Measurements from ENCODE around the gene MLXIPL. TPM values are rescaled to one million over a fixed set of nuclear protein-coding genes. Genes with fewer than 3 reads are reported as not detected.
A peak's percentile ranks its signal among the peaks of the same experiment; 100 is the strongest.
"Not testable (repeated sequence)": the region's sequence is repeated elsewhere in the genome, so short reads cannot be mapped to it uniquely, and the experiment has no call there.

Gene MLXIPL
- total RNA-seq, 4 donors from 2014 or later = 0.53 to 13.5 (median 2.9) TPM

DNA sequence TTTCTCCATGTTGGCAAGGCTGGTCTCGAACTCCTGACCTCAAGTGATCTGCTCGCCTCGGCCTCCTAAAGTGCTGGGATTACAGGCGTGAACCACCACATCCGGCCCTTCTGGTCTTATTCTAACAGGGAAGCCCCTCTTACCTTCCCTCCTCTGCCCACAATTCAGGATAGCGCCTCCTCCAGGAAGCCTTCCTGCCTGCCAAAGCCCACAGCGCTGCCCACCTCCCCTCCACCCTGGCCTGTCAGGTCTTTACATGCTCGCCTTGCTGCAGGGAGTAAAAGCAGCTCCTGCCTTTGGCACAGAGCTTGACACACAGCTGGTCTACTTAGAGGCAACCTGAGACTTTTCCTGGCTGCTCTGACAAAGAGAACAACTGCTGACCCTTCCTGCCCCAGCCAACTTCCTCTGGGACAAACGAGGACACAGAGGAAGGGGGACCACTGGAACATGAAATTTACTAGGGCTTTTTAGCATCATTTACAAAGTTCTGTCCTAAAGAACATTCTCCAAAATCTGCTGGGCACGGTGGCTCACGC lies 13.2 kb downstream of the MLXIPL start:
- Histone ChIP-seq H3K27ac (no peak overlapping the region), H3K27me3 (peaks cover 0 to 79% (median 2%) of the 10 kb centered on the region in 4 donors), H3K36me3 (no peaks in the 10 kb centered on the region), H3K4me3 (no peak overlapping the region), H3K9me3 (no peaks in the 10 kb centered on the region), H3K4me1 (peaks cover 0 to 27% (median 4%) of the 10 kb centered on the region in 3 donors)
- WGBS, 2 donors = 75 to 82% methylated on average over 9 of the region's 11 CpGs
- no peak for DNase-seq
- intact Hi-C loops (cut with DNase I) = no loop called here
- no peak for TF ChIP-seq POLR2A (IDR thresholded peaks at IDR 0.05)
- TF ChIP-seq, protein P1, sequence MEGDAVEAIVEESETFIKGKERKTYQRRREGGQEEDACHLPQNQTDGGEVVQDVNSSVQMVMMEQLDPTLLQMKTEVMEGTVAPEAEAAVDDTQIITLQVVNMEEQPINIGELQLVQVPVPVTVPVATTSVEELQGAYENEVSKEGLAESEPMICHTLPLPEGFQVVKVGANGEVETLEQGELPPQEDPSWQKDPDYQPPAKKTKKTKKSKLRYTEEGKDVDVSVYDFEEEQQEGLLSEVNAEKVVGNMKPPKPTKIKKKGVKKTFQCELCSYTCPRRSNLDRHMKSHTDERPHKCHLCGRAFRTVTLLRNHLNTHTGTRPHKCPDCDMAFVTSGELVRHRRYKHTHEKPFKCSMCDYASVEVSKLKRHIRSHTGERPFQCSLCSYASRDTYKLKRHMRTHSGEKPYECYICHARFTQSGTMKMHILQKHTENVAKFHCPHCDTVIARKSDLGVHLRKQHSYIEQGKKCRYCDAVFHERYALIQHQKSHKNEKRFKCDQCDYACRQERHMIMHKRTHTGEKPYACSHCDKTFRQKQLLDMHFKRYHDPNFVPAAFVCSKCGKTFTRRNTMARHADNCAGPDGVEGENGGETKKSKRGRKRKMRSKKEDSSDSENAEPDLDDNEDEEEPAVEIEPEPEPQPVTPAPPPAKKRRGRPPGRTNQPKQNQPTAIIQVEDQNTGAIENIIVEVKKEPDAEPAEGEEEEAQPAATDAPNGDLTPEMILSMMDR (IDR thresholded peaks at IDR 0.05) = no peak

DNA sequence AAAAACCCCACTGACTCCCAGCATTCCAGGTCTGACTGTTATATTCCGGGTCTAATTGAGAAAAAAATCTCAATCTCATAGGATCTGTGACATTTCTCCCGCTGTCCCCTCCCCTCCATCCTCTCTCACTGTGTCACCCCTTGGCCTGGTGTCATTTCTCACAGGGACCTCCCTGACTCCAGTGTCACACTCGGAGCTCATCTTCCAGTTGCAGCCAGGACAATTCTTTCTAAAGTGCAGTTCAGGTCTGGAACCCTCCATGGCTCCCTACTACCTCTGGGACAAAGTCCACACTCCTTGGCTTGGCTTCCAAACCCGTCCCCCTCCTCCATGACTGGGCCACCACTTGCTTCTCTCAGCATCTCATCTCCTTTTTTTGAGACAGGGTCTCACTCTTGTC lies 14.2 kb downstream of the MLXIPL start:
- Histone ChIP-seq H3K36me3 (no peaks in the 10 kb centered on the region), H3K4me1 (peaks cover 0 to 27% (median 4%) of the 10 kb centered on the region in 3 donors), H3K27me3 (peaks cover 0 to 80% (median 2%) of the 10 kb centered on the region in 4 donors), H3K4me3 (no peak overlapping the region), H3K27ac (no peak overlapping the region), H3K9me3 (no peaks in the 10 kb centered on the region)
- intact Hi-C loops (cut with DNase I) = no loop called here
- TF ChIP-seq, protein P1 (IDR thresholded peaks at IDR 0.05) = no peak
- no peak for TF ChIP-seq POLR2A (IDR thresholded peaks at IDR 0.05)
- no peak for DNase-seq
- 64 to 79% methylated on average over 4 of the region's 4 CpGs for WGBS, 2 donors

DNA sequence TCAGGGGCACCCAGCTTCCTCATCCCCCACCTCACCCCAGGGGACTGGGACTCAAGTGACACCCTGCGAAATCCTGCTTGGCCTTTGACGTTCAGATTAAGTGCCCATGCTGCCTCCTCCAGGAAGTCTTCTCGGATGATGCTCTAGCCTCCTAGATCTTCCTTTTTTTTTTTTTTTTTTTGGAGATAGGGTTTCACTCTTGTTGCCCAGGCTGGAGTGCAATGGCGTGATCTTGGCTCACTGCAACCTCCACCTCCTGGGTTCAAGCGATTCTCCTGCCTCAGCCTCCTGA lies 16.7 kb downstream of the MLXIPL start:
- intact Hi-C loops (cut with DNase I) = loop anchor here (5.0 kb wide), 2 partner anchors 60 to 120 kb away; partner anchors contain the start of gene VPS37D
- WGBS, 2 donors = 34 to 55% methylated on average over 4 to 5 of the region's 5 CpGs
- H3K4me3 ChIP-seq, H3K36me3 ChIP-seq, H3K9me3 ChIP-seq, DNase-seq, H3K27ac ChIP-seq, H3K4me1 ChIP-seq: not testable (repeated sequence)
- H3K27me3 ChIP-seq = peaks cover 0 to 67% (median 0%) of the 10 kb centered on the region in 4 donors

DNA sequence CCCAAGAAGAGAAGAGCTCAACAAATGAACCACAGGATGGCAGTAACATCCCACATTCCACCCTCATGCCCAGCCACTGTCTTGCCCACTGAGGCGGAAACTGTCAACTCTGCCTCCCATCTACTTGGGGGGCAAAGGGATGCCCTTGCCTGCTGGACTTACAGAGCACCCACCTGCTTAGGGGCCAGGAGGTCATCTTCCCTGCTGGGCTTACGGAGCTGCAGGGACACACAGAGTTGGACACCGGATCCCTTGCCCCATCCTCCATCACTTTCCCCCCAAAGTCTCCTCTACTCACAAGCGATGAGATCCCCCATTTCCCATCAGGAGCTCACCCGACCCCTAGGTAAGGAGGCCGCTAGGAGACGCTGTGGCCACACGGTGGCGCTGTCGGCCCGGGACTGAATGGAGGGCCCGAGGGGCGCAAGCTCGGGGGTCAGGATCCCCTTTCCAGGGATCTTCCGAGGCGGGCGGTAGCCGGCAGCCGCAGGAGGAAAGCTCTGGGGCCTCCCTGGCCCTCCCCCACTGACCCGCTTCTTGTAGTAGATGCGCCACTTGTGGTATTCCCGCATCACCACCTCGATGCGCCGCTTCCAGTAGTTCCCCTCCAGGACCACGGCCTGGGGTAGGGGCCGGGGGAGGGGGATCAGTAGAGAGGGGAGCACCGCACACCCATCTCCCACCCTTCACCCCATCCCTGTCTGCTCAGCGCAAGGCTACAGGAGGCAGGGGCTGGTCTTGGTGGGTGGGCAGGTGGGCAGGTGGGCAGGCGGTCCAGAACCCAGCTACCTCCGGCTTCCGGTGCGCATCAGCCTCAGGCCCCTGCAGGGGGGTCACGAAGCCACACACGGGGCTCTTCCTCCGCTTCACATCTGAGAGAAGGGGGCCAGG lies 17.3 kb downstream of the MLXIPL start:
- H3K36me3 ChIP-seq = no peaks in the 10 kb centered on the region
- intact Hi-C loops (cut with DNase I) = loop anchor here (5.0 kb wide), 2 partner anchors 60 to 120 kb away; partner anchors contain the start of gene VPS37D
- no peak for DNase-seq
- H3K4me3 ChIP-seq = no peak overlapping the region
- WGBS, 2 donors = 6 to 23% methylated on average over 4 to 15 of the region's 36 CpGs
- TF ChIP-seq, protein P1 (IDR thresholded peaks at IDR 0.05) = peak; percentile 84 to 98 (median 88)
- TF ChIP-seq POLR2A (IDR thresholded peaks at IDR 0.05) = no peak
- peaks cover 0 to 8% (median 4%) of the 10 kb centered on the region in 3 donors for H3K4me1 ChIP-seq
- peaks cover 0 to 67% (median 0%) of the 10 kb centered on the region in 4 donors for H3K27me3 ChIP-seq
- H3K27ac ChIP-seq = no peak overlapping the region
- H3K9me3 ChIP-seq = no peaks in the 10 kb centered on the region

DNA sequence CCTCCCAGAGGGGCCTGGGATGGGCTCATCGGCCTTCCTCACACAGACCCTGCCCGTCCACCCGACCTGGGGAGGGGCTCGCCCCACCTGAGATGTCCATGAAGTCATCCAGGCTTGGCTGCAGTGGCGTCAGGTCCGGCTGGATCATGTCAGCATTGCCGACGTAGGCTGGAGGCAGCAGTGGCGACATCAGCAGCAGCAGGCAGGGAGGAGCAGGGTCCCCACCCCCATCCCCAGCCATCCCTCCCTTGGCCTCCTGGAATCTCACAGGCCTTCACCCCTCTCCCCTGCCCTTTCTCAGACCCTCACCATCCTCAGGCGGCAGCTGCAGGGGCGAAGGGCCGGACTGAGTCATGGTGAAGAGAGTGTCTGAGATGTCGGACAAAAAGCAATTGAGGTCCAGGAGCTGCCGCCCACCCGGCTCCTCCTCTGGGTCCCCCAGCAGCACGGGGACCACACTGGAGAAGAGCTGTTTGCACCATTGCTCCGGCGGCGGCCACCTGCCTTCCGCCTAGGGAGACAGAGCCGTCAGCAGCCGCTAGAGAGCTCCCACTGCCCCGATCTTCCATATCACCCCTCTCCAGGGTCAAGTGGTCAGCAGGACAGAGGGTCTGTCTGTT lies 18.6 kb downstream of the MLXIPL start:
- WGBS, 2 donors = 65 to 71% methylated on average over 6 to 13 of the region's 23 CpGs
- Histone ChIP-seq H3K4me1 (peaks cover 0 to 8% (median 4%) of the 10 kb centered on the region in 3 donors), H3K9me3 (no peaks in the 10 kb centered on the region), H3K27ac (no peak overlapping the region), H3K27me3 (peaks cover 0 to 61% (median 0%) of the 10 kb centered on the region in 4 donors), H3K4me3 (no peak overlapping the region), H3K36me3 (no peaks in the 10 kb centered on the region)
- no peak for DNase-seq
- TF ChIP-seq, protein P1 (IDR thresholded peaks at IDR 0.05) = no peak
- no peak for TF ChIP-seq POLR2A (IDR thresholded peaks at IDR 0.05)
- intact Hi-C loops (cut with DNase I) = loop anchor here (5.0 kb wide), 2 partner anchors 62 to 122 kb away; partner anchors contain the start of gene VPS37D

Measured in esophagus squamous epithelium (tissue), 5 donors.